ENCODE results near the gene GAD2.

Gene GAD2

GRCh38 chr10:26198119-26198518 lies 18.5 kb upstream of the GAD2 start:
- H3K9me3 ChIP-seq (ENCODE audit: insufficient read depth, low read length, severe bottlenecking), result no peaks in the 10 kb centered on the region
- no peaks in the 10 kb centered on the region for H3K36me3 ChIP-seq (ENCODE audit: insufficient read depth, low read length)
- H3K27me3 ChIP-seq (ENCODE audit: insufficient read depth, low read length, poor library complexity), result peaks cover 7% of the 10 kb centered on the region
- H3K79me2 ChIP-seq (ENCODE audit: insufficient read depth, low read length), result no peaks in the 10 kb centered on the region
- no peak overlapping the region for H3K9ac ChIP-seq (ENCODE audit: low read depth, low read length)
- no peak overlapping the region for H3K4me2 ChIP-seq (ENCODE audit: insufficient read depth, low read length)
- no peak for ATAC-seq (ENCODE audit: insufficient read depth, low read depth)
- no peak overlapping the region for H2AFZ ChIP-seq (ENCODE audit: low read depth, low read length)
- no peaks in the 10 kb centered on the region for H3K4me1 ChIP-seq (ENCODE audit: insufficient read depth, low read length)
- no peak for TF ChIP-seq CTCF (IDR thresholded peaks at IDR 0.05; ENCODE audit: borderline replicate concordance, extremely low read depth, low read length, poor library complexity, severe bottlenecking)
- no peak for TF ChIP-seq EZH2 (IDR thresholded peaks at IDR 0.05; ENCODE audit: borderline replicate concordance, low read depth, low read length, severe bottlenecking)
- no peak overlapping the region for H3K4me3 ChIP-seq (ENCODE audit: low read depth in 1 of 2, low read length in 2 of 2)
- H3K27ac ChIP-seq (ENCODE audit: low read length), result no peak overlapping the region
- DNase-seq, result no peak
- H4K20me1 ChIP-seq (ENCODE audit: insufficient read depth, low read length), result no peaks in the 10 kb centered on the region

GRCh38 chr10:26199841-26200240 lies 16.7 kb upstream of the GAD2 start:
- Histone ChIP-seq H2AFZ (ENCODE audit: low read depth, low read length) (no peak overlapping the region), H3K27ac (ENCODE audit: low read length) (no peak overlapping the region), H3K4me3 (ENCODE audit: low read depth in 1 of 2, low read length in 2 of 2) (no peak overlapping the region), H3K4me1 (ENCODE audit: insufficient read depth, low read length) (no peaks in the 10 kb centered on the region), H3K36me3 (ENCODE audit: insufficient read depth, low read length) (no peaks in the 10 kb centered on the region), H4K20me1 (ENCODE audit: insufficient read depth, low read length) (no peaks in the 10 kb centered on the region), H3K9me3 (ENCODE audit: insufficient read depth, low read length, severe bottlenecking) (no peaks in the 10 kb centered on the region), H3K4me2 (ENCODE audit: insufficient read depth, low read length) (no peak overlapping the region), H3K27me3 (ENCODE audit: insufficient read depth, low read length, poor library complexity) (peaks cover 6% of the 10 kb centered on the region), H3K9ac (ENCODE audit: low read depth, low read length) (no peak overlapping the region), H3K79me2 (ENCODE audit: insufficient read depth, low read length) (no peaks in the 10 kb centered on the region)
- ATAC-seq (ENCODE audit: insufficient read depth, low read depth), result no peak
- no peak for TF ChIP-seq CTCF (IDR thresholded peaks at IDR 0.05; ENCODE audit: borderline replicate concordance, extremely low read depth, low read length, poor library complexity, severe bottlenecking)
- DNase-seq, result no peak

GRCh38 chr10:26205223-26205622 lies 11.4 kb upstream of the GAD2 start:
- DNase-seq (no peak), ATAC-seq (ENCODE audit: insufficient read depth, low read depth) (no peak)
- Histone ChIP-seq H3K4me3 (ENCODE audit: low read depth in 1 of 2, low read length in 2 of 2) (no peak overlapping the region), H3K27me3 (ENCODE audit: insufficient read depth, low read length, poor library complexity) (peaks cover 11% of the 10 kb centered on the region), H3K27ac (ENCODE audit: low read length) (no peak overlapping the region), H3K4me2 (ENCODE audit: insufficient read depth, low read length) (no peak overlapping the region), H3K79me2 (ENCODE audit: insufficient read depth, low read length) (no peaks in the 10 kb centered on the region), H3K4me1 (ENCODE audit: insufficient read depth, low read length) (no peaks in the 10 kb centered on the region), H2AFZ (ENCODE audit: low read depth, low read length) (no peak overlapping the region), H4K20me1 (ENCODE audit: insufficient read depth, low read length) (no peaks in the 10 kb centered on the region), H3K9me3 (ENCODE audit: insufficient read depth, low read length, severe bottlenecking) (peaks cover 2% of the 10 kb centered on the region), H3K9ac (ENCODE audit: low read depth, low read length) (no peak overlapping the region), H3K36me3 (ENCODE audit: insufficient read depth, low read length) (no peaks in the 10 kb centered on the region)
- no peak for TF ChIP-seq CTCF (IDR thresholded peaks at IDR 0.05; ENCODE audit: borderline replicate concordance, extremely low read depth, low read length, poor library complexity, severe bottlenecking)
- no peak for TF ChIP-seq EZH2 (IDR thresholded peaks at IDR 0.05; ENCODE audit: borderline replicate concordance, low read depth, low read length, severe bottlenecking)

All from DND-41 (cell line).